C4-2B (cell line): Measurements from ENCODE around the gene NCBP3.

Experiments used
- H3K27ac ChIP-seq: fragments of 450-650 bp; 2 replicates; pipeline ENCODE4 v1.5.1; 2017
- CTCF ChIP-seq: fragments of 450-650 bp; conservative IDR thresholded peaks from 2 replicates; pipeline ENCODE4 v1.5.1; 2017; ENCODE audit warnings: mild to moderate bottlenecking
- ZFX ChIP-seq: fragments of 450-650 bp; IDR thresholded peaks from 2 replicates; pipeline ENCODE4 v1.6.1; 2017

NCBP3 gene

GRCh38 chr17:3805581-3805980, 40.5 kb downstream of the NCBP3 start:
- no peak for TF ChIP-seq ZFX
- no peak for TF ChIP-seq CTCF
- no peak overlapping the region for H3K27ac ChIP-seq

DNA sequence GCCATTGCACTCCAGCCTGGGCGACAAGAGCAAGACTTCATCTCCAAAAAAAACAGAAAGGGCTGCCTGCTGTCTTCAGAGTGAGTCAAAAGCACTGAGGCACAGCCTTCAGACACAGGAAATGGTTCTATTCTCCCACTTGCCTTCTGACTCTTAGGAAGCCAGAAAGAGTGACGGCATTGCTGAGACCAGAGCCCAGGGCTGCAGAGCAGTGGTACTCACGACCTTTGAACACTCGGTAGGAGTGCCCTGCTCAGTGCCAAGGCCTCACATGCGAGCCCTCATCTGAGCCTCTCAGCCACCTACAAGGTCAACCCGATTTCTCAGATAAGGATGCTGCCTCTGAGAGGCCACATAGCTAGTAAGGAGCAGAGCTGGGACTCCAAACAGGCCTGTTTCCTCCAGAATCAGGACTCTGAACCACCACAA, 41.5 kb downstream of the NCBP3 start:
- H3K27ac ChIP-seq, result no peak overlapping the region
- TF ChIP-seq ZFX, result no peak
- no peak for TF ChIP-seq CTCF

GRCh38 chr17:3803308-3803640, 42.8 kb downstream of the NCBP3 start:
- no peak overlapping the region for H3K27ac ChIP-seq

GRCh38 chr17:3802461-3803307, 43.4 kb downstream of the NCBP3 start:
- H3K27ac ChIP-seq, result no peak overlapping the region
- TF ChIP-seq ZFX (no peak), CTCF (no peak)

More at GRCh38 chr17:3803308-3803640, 42.8 kb downstream of the NCBP3 start:
- TF ChIP-seq ZFX, result no peak
- TF ChIP-seq CTCF, result no peak

DNA sequence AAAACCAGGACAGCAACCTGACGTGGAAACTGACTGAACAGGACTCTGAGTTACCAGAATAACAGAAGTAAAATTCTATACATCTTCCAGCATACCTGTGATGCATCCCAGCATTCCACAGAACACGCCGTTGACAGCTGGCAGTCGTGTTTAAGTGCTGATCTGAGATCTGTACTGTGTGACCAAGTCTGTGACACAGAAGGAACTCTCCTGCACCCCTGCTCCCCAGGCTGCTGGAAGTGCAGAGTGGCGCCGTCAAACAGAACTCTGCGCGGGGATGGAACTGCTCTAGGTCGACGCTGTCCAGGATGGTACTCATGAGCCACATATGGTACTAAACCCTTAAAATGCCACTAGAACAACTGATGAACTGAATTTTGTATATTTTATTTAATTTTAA, 44.3 kb downstream of the NCBP3 start:
- H3K27ac ChIP-seq, result no peak overlapping the region
- no peak for TF ChIP-seq ZFX
- TF ChIP-seq CTCF, result no peak

DNA sequence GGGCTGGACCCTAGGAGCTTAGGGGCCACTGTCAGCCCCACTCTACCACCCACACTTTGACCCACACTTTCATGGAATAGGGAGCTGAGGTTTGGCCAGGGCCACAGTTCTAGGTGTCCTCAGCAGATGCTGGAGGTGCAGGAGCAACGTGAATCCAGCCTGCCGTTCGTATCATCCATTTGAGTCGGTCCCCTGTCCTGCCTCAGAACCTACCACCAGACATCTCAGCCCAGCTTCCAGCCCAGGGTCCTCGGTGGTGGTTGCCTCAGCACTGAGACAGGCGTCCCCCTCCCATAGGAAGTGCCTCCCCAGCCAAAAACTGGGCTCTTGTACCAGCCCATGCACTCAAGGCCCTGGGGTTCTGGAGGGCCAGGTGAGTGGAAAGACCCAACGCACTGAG, 44.7 kb downstream of the NCBP3 start:
- no peak overlapping the region for H3K27ac ChIP-seq
- TF ChIP-seq CTCF (no peak), ZFX (no peak)

- H3K27ac ChIP-seq, result no peak within 1 kb of the TSS
- TF ChIP-seq CTCF, result no peak
- no peak for TF ChIP-seq ZFX
Observed at GRCh38 chr17:3800362-3801271, 45.4 kb downstream of the NCBP3 start, which contains the start of gene ITGAE. TSS of gene ITGAE (minus strand) at chr17:3801188. CDS start at chr17:3801144, 44 bp downstream.
